Ishikawa (cell line): ENCODE data around the gene FHIT.

Experiments used
- CREB1 ChIP-seq: IDR thresholded peaks from 2 replicates; pipeline ENCODE4 v1.6.1; 2012; ENCODE audit warnings: low read depth
- EGR1 ChIP-seq: IDR thresholded peaks from 2 replicates; pipeline ENCODE4 v1.6.1; 2012
- EP300 ChIP-seq: IDR thresholded peaks from 2 replicates; pipeline ENCODE4 v1.6.1; 2012; ENCODE audit warnings: borderline replicate concordance
- NFIC ChIP-seq: IDR thresholded peaks from 2 replicates; pipeline ENCODE4 v1.6.1; 2012
- RAD21 ChIP-seq: IDR thresholded peaks from 2 replicates; pipeline ENCODE4 v1.6.1; 2012; ENCODE audit warnings: low read depth
- REST ChIP-seq: IDR thresholded peaks from 2 replicates; pipeline ENCODE4 v1.6.1; 2012; ENCODE audit warnings: low read depth, mild to moderate bottlenecking
- TAF1 ChIP-seq: IDR thresholded peaks from 2 replicates; pipeline ENCODE4 v1.6.1; 2012; ENCODE audit warnings: low read depth, mild to moderate bottlenecking
- TCF12 ChIP-seq: IDR thresholded peaks from 2 replicates; pipeline ENCODE4 v1.6.1; 2012; ENCODE audit warnings: low read depth
- USF1 ChIP-seq: IDR thresholded peaks from 2 replicates; pipeline ENCODE4 v1.6.1; 2012
- YY1 ChIP-seq: IDR thresholded peaks from 2 replicates; pipeline ENCODE4 v1.6.1; 2012; ENCODE audit warnings: low read depth

GRCh38 chr3:59886790-59887189, 1364.5 kb downstream of the FHIT start:
- TF ChIP-seq RAD21: no peak
- no peak for TF ChIP-seq USF1
- no peak for TF ChIP-seq TCF12
- no peak for TF ChIP-seq YY1
- no peak for TF ChIP-seq TAF1
- TF ChIP-seq EP300: no peak
- TF ChIP-seq EGR1: no peak
- no peak for TF ChIP-seq NFIC
- TF ChIP-seq REST: no peak
- no peak for TF ChIP-seq CREB1
